BLaER1 (cell line): Measurements from ENCODE around the gene GUCY2F.

Experiments used
- H3K27ac ChIP-seq: shearing (Covaris generic); formaldehyde crosslinking; 2 replicates; pipeline ENCODE4 v1.8.1; 2022
- H3K27me3 ChIP-seq: shearing (Covaris generic); formaldehyde crosslinking; 2 replicates; pipeline ENCODE4 v1.8.1; 2022
- H3K36me3 ChIP-seq: shearing (Covaris generic); formaldehyde crosslinking; 2 replicates; pipeline ENCODE4 v1.8.1; 2022
- H3K4me1 ChIP-seq: shearing (Covaris generic); formaldehyde crosslinking; 2 replicates; pipeline ENCODE4 v1.8.1; 2022
- H3K4me2 ChIP-seq: shearing (Covaris generic); formaldehyde crosslinking; 2 replicates; pipeline ENCODE4 v1.8.1; 2022
- H3K4me3 ChIP-seq: shearing (Covaris generic); formaldehyde crosslinking; 2 replicates; pipeline ENCODE4 v1.8.1; 2022
- H3K9ac ChIP-seq: shearing (Covaris generic); formaldehyde crosslinking; 2 replicates; pipeline ENCODE4 v1.8.1; 2022
- H3K9me3 ChIP-seq: shearing (Covaris generic); formaldehyde crosslinking; 2 replicates; pipeline ENCODE4 v1.8.1; 2022
- H4K20me1 ChIP-seq: shearing (Covaris generic); formaldehyde crosslinking; 2 replicates; pipeline ENCODE4 v1.8.1; 2022
- Cebpa-rat ChIP-seq: shearing (Covaris generic); IDR thresholded peaks from 2 replicates; pipeline ENCODE4 v1.8.1; 2022

GUCY2F gene

DNA sequence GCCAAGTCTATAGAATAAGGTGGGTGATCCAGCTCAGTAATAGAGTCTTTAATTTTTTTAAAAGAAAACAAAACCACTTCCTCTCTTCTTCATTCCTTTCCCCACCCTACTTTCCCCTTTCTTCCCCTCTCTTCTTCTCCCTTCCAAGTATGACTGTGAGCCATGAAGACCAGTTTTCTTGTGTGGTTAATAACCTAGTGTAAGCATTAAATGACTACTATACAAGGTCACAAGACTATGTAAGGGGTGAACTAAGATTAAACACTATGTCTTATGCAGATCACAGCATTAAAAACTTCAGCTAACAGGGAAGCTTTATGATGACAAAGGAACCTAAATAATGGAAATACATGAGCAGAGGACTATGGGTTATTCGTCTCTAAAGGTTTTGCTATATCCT lies 135.4 kb downstream of the GUCY2F start:
- Histone ChIP-seq H3K9ac (no peak overlapping the region), H4K20me1 (no peaks in the 10 kb centered on the region), H3K4me1 (peaks cover 23% of the 10 kb centered on the region), H3K4me2 (no peak overlapping the region), H3K27me3 (peaks cover 82% of the 10 kb centered on the region), H3K9me3 (no peaks in the 10 kb centered on the region), H3K36me3 (no peaks in the 10 kb centered on the region), H3K27ac (no peak overlapping the region), H3K4me3 (no peak overlapping the region)
- no peak for TF ChIP-seq Cebpa-rat

DNA sequence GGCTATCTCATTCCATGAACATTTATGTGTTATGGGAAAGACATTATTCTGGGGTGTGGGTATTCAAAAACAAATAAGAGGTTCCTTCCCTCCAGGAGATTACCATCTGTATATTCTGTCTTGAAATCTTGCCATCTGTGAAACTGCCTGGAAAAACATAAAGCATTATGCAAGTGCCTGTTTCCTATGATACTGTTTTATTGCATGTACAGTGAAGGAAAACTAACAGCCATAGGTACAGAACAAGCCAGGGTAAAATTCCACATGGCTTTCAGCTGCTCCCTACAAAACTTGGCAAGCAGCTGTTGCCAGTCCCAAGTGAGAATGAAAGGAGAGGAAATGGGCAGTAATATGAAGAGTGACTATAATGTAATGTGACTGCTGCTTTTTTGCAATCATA lies 136.0 kb downstream of the GUCY2F start:
- Histone ChIP-seq H3K9me3 (no peaks in the 10 kb centered on the region), H3K4me2 (no peak overlapping the region), H3K4me3 (no peak overlapping the region), H3K27ac (no peak overlapping the region), H3K27me3 (peaks cover 81% of the 10 kb centered on the region), H3K4me1 (peaks cover 23% of the 10 kb centered on the region), H4K20me1 (no peaks in the 10 kb centered on the region), H3K36me3 (no peaks in the 10 kb centered on the region), H3K9ac (no peak overlapping the region)
- TF ChIP-seq Cebpa-rat = no peak

DNA sequence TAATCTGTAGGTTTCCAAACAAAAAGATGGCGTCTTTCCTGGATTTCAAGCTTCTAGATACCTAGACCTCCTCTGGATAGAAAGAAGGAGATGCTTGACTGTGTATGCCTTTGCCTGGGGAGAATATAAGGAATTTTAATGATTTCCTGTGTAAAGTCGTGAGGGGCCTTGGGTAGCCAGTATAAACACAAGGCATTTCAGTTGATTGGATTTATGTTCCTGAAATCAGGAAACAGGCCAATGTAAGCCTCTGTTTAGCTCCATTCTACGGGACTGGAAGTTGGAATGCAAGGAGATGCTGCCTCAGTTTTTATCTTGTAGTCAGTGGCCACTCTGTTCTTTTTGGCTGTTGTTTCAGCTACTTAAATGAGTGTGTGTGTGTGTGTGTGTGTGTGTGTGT lies 137.2 kb downstream of the GUCY2F start:
- no peak overlapping the region for H3K27ac ChIP-seq
- no peaks in the 10 kb centered on the region for H4K20me1 ChIP-seq
- peaks cover 69% of the 10 kb centered on the region for H3K27me3 ChIP-seq
- TF ChIP-seq Cebpa-rat = no peak
- H3K36me3 ChIP-seq = no peaks in the 10 kb centered on the region
- H3K4me3 ChIP-seq = no peak overlapping the region
- H3K9me3 ChIP-seq = no peaks in the 10 kb centered on the region
- peaks cover 23% of the 10 kb centered on the region for H3K4me1 ChIP-seq
- no peak overlapping the region for H3K9ac ChIP-seq
- H3K4me2 ChIP-seq = no peak overlapping the region

DNA sequence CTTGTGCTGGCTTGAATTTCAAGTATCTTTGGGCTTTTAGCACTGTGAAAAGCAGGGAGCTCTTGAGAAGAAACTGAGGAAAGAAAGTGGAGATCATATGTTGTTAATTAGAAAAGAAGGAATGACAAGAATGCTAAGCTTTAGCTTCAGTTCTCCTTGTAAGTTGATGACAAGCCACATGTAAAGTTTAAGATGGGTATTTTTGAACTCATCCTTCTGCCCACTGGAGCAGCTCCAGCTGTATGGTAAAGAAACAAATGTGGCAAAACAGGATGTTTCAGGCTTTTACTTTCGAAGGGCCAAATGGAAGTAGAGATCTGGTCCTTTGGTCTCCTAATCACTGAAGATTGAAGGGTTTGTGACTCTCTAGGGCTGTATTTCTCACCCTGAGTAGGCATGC lies 137.8 kb downstream of the GUCY2F start:
- no peaks in the 10 kb centered on the region for H4K20me1 ChIP-seq
- no peak overlapping the region for H3K4me2 ChIP-seq
- H3K27ac ChIP-seq = no peak overlapping the region
- no peak overlapping the region for H3K4me3 ChIP-seq
- no peak overlapping the region for H3K9ac ChIP-seq
- no peak for TF ChIP-seq Cebpa-rat
- peaks cover 63% of the 10 kb centered on the region for H3K27me3 ChIP-seq
- no peaks in the 10 kb centered on the region for H3K9me3 ChIP-seq
- H3K36me3 ChIP-seq = no peaks in the 10 kb centered on the region
- H3K4me1 ChIP-seq = peaks cover 23% of the 10 kb centered on the region

DNA sequence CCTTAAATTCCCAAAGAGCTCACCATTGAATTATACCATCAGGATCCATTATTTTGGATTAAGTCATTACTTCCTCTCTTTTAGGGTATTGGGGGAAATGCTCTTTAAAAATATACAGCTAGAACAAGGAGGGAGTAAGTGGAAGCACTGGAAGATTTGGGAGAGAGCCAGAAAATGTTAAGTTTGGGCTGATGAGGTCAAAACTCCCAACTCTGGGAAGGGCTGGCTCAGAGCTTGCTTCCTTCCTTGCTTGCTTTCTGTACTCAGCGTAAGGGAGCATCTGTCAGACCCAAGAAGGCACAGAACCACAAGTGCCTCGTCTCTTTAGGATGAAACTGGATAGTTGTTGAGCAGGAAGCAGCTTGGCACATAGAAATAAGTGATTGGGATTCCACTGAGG lies 138.2 kb downstream of the GUCY2F start:
- H3K4me3 ChIP-seq = no peak overlapping the region
- H3K27me3 ChIP-seq = peaks cover 64% of the 10 kb centered on the region
- H3K27ac ChIP-seq = no peak overlapping the region

DNA sequence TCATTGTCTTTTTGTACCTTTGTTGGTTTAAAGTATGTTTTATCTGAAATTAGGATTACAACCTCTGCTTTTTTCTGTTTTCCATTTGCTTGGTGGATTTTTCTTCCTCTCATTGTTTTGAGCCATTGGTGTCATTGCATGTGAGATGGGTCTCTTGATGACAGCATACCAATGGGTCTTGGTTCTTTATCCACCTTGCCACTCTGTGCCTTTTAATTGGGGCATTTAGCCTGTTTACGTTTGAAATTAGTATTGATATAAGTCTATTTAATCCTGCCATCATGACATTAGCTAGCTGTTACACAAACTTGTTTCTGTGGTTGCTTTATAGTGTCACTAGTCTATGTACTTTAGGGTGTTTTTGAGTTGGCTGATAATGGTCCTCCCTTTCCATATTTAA lies 145.7 kb downstream of the GUCY2F start:
- no peaks in the 10 kb centered on the region for H4K20me1 ChIP-seq
- no peak for TF ChIP-seq Cebpa-rat
- no peaks in the 10 kb centered on the region for H3K4me1 ChIP-seq
- H3K27ac ChIP-seq = no peak overlapping the region
- no peaks in the 10 kb centered on the region for H3K36me3 ChIP-seq
- peaks cover 22% of the 10 kb centered on the region; the same call in 1 of the 2 replicates for H3K27me3 ChIP-seq
- H3K4me3 ChIP-seq = no peak overlapping the region
- H3K4me2 ChIP-seq = no peak overlapping the region
- H3K9me3 ChIP-seq = peaks cover 31% of the 10 kb centered on the region
- no peak overlapping the region for H3K9ac ChIP-seq

More for the DNA sequence above, 138.2 kb downstream of the GUCY2F start:
- Histone ChIP-seq H3K36me3 (no peaks in the 10 kb centered on the region), H3K9me3 (no peaks in the 10 kb centered on the region), H3K4me2 (no peak overlapping the region), H3K9ac (no peak overlapping the region), H3K4me1 (peaks cover 23% of the 10 kb centered on the region), H4K20me1 (no peaks in the 10 kb centered on the region)
- TF ChIP-seq Cebpa-rat = no peak

DNA sequence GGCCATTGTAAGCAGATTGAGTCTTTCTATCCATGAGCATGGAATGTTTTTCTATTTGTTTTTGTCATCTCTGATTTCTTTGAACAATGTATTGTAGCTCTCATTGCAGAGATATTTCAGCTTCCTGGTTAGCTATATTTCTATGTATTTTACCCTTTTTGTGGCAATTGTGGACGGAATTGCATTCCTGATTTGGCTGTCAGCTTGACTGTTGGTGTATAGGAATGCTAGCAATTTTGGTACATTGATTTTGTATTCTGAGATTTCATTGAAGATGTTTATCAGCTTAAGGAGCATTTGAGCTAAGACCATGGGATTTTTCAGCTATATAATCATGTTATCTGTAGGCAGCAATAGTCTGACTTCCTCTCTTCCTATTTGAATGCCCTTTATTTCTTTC lies 154.6 kb downstream of the GUCY2F start:
- no peak overlapping the region for H3K9ac ChIP-seq
- no peak overlapping the region for H3K27ac ChIP-seq
- H3K36me3 ChIP-seq = no peaks in the 10 kb centered on the region
- H3K27me3 ChIP-seq = peaks cover 21% of the 10 kb centered on the region
- H3K4me2 ChIP-seq = no peak overlapping the region
- peaks cover 4% of the 10 kb centered on the region for H3K9me3 ChIP-seq
- H3K4me1 ChIP-seq = no peaks in the 10 kb centered on the region
- no peak overlapping the region for H3K4me3 ChIP-seq
- no peak for TF ChIP-seq Cebpa-rat
- H4K20me1 ChIP-seq = no peaks in the 10 kb centered on the region
